Skin of body (tissue), 2 donors: ENCODE measurements around the gene GPC6. TPM values are rescaled to one million over a fixed set of nuclear protein-coding genes. Genes with fewer than 3 reads are reported as not detected.
A peak's percentile ranks its signal among the peaks of the same experiment; 100 is the strongest.

Source experiments
- DNase-seq: peaks from one replicate; lab custom pipeline; 2025; lab: John Stamatoyannopoulos, UW
- total RNA-seq: library from RNA; depleted of rRNA; stranded (reverse); fragments of >200 nt; gene quantifications from one replicate; pipeline ENCODE4 v1.2.3, GENCODE V29; 2014

The GPC6 gene
- total RNA-seq, 1 donor from 2014 or later: 10.9 TPM

GRCh38 chr13:93561576-93562225 is 335.1 kb downstream of the GPC6 start:
- no peak for DNase-seq

GRCh38 chr13:93562676-93563075 is 336.1 kb downstream of the GPC6 start:
- DNase-seq: no peak

- DNase-seq: no peak
Measured at GRCh38 chr13:93577105-93577504, 350.5 kb downstream of the GPC6 start.

- DNase-seq: no peak
Measured at GRCh38 chr13:93589788-93590187, 363.2 kb downstream of the GPC6 start.

- DNase-seq: peak; percentile 4
Measured at GRCh38 chr13:93603043-93603442, 376.4 kb downstream of the GPC6 start.

- no peak for DNase-seq
Measured at GRCh38 chr13:93614776-93615175, 388.2 kb downstream of the GPC6 start.

GRCh38 chr13:93620181-93620765 is 393.7 kb downstream of the GPC6 start:
- DNase-seq: peak; percentile 90

- no peak for DNase-seq
Measured at GRCh38 chr13:93621051-93621450, 394.4 kb downstream of the GPC6 start.

GRCh38 chr13:93621966-93622365 is 395.4 kb downstream of the GPC6 start:
- DNase-seq: no peak

- no peak for DNase-seq
Measured at GRCh38 chr13:93624311-93624777, 397.7 kb downstream of the GPC6 start.

- DNase-seq: no peak
Measured at GRCh38 chr13:93625536-93625935, 398.9 kb downstream of the GPC6 start.

GRCh38 chr13:93628136-93628797 is 401.7 kb downstream of the GPC6 start:
- no peak for DNase-seq

GRCh38 chr13:93635616-93636032 is 409.0 kb downstream of the GPC6 start:
- DNase-seq: peak; percentile 30

GRCh38 chr13:93637852-93638251 is 411.2 kb downstream of the GPC6 start:
- DNase-seq: no peak

GRCh38 chr13:93640452-93640851 is 413.8 kb downstream of the GPC6 start:
- DNase-seq: no peak

- DNase-seq: no peak
Measured at GRCh38 chr13:93646245-93646644, 419.6 kb downstream of the GPC6 start.

GRCh38 chr13:93649496-93649895 is 422.9 kb downstream of the GPC6 start:
- no peak for DNase-seq

GRCh38 chr13:93653776-93654175 is 427.2 kb downstream of the GPC6 start:
- no peak for DNase-seq

GRCh38 chr13:93655154-93655553 is 428.5 kb downstream of the GPC6 start:
- no peak for DNase-seq

- no peak for DNase-seq
Measured at GRCh38 chr13:93660391-93661063, 433.9 kb downstream of the GPC6 start.

- DNase-seq: no peak
Measured at GRCh38 chr13:93670866-93671265, 444.3 kb downstream of the GPC6 start.

GRCh38 chr13:93672996-93673395 is 446.4 kb downstream of the GPC6 start:
- no peak for DNase-seq
